Measurements from ENCODE around the gene GAA. TPM values are rescaled to one million over a fixed set of nuclear protein-coding genes. Genes with fewer than 3 reads are reported as not detected.

The GAA gene
- total and polyA plus RNA-seq, 2 of the 8 experiments (the other 6 are each of a cell fraction or from before 2014, with no cell fraction given) = 14.8 to 30.0 TPM

DNA sequence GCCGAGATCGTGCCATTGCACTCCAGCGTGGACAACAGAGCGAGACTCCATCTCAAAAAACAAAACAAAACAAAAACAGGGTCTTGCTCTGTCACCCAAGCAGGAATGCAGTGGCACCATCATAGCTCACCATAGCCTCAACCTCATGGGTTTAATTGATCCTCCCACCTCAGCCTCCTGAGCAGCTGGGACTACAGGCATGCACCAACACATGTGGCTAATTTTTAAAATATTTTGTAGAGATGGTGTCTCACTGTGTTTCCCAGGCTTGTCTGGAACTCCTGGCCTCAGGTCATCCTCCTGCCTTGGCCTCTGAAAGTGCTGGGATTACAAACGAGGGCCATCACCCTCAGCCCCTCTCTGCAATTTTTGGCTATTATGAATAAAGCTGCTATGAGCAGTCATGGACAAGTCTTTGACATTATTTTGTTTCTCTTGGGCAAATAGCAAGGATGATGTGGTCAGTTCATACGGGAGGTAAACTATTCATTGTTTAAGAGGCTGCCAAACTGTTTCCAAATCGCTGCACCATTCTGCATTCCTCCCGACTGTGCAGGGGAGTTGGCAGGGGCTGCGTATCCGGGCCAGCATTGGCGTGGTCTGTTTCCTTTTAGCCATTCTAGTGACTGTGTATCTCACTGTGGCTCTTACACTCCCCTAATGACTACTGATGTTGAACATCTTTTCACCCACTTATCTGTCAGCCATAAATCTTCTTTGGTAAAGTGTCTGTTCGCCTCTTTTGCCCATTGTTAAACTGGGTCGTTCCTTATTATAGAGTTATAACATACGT is 24.5 kb downstream of the GAA start:
- H4K20me1 ChIP-seq (replicated peaks in 1 of 2; ENCODE audit: control insufficient read depth in 1 of 2, insufficient read depth in 2 of 2, low read length in 2 of 2) = no peaks in the 10 kb centered on the region
- H2BK20ac ChIP-seq (ENCODE audit: low read length) = no peak overlapping the region
- H3K79me2 ChIP-seq (ENCODE audit: control insufficient read depth in 1 of 2, insufficient read depth in 2 of 2, low read length in 2 of 2) = no peaks in the 10 kb centered on the region
- no peak overlapping the region for H4K5ac ChIP-seq (ENCODE audit: insufficient read length, low read depth, low read length)
- no peaks in the 10 kb centered on the region for H3K79me1 ChIP-seq (ENCODE audit: low read depth, low read length)
- no peak overlapping the region for H3K27ac ChIP-seq (ENCODE audit: low read depth, low read length)
- no peaks in the 10 kb centered on the region for H3K27me3 ChIP-seq (replicated peaks in 1 of 4; ENCODE audit: control insufficient read depth in 3 of 4, extremely low read depth in 1 of 4, insufficient read depth in 3 of 4, low read length in 3 of 4)
- no peak for TF ChIP-seq BACH1 (IDR thresholded peaks at IDR 0.05; ENCODE audit: low read length)
- no peak for TF ChIP-seq KDM1A (IDR thresholded peaks at IDR 0.05; ENCODE audit: borderline replicate concordance, low read length)
- H2AK5ac ChIP-seq (ENCODE audit: low read depth, low read length) = no peak overlapping the region
- H3K56ac ChIP-seq (replicated peaks; ENCODE audit: insufficient read length, low read depth, low read length) = no peak overlapping the region
- H3K14ac ChIP-seq (ENCODE audit: insufficient read length) = no peak overlapping the region
- H3K9me3 ChIP-seq (ENCODE audit: insufficient read depth in 2 of 2, low read depth in 1 of 2, low read length in 1 of 2) = no peaks in the 10 kb centered on the region
- FAIRE-seq = no peak
- no peak overlapping the region for H2BK5ac ChIP-seq (ENCODE audit: low read depth, low read length)
- H3K36me3 ChIP-seq (ENCODE audit: control insufficient read depth in 2 of 4, insufficient read depth in 4 of 4, low read length in 3 of 4) = no peaks in the 10 kb centered on the region
- H4K91ac ChIP-seq (replicated peaks; ENCODE audit: insufficient read length, low read length) = no peak overlapping the region
- H2BK12ac ChIP-seq (ENCODE audit: low read depth, low read length) = no peak overlapping the region
- H3K23ac ChIP-seq (ENCODE audit: insufficient read length) = no peak overlapping the region
- no peak overlapping the region for H3K9ac ChIP-seq (replicated peaks in 1 of 4; ENCODE audit: extremely low read depth in 1 of 4, low read depth in 3 of 4, low read length in 3 of 4)
- H2AFZ ChIP-seq (ENCODE audit: low read length) = no peak overlapping the region
- no peak overlapping the region for H3K18ac ChIP-seq (ENCODE audit: extremely low read depth, low read length)
- H4K8ac ChIP-seq (ENCODE audit: extremely low read depth, insufficient read depth, low read length) = no peak overlapping the region
- DNase-seq (ENCODE audit: low read depth in 1 of 2, low spot score in 2 of 2) = no peak
- H3K4me1 ChIP-seq (replicated peaks in 1 of 4; ENCODE audit: control insufficient read depth in 3 of 4, insufficient read depth in 4 of 4, low read length in 3 of 4) = peaks cover 3 to 18% (median 12%) of the 10 kb centered on the region in 4 experiments
- no peak overlapping the region for H3K4me2 ChIP-seq (ENCODE audit: insufficient read depth in 1 of 2, low read depth in 2 of 2, low read length in 2 of 2)
- H3K23me2 ChIP-seq (ENCODE audit: low read depth, low read length) = no peaks in the 10 kb centered on the region; the same call in 1 of the 2 replicates
- H2BK120ac ChIP-seq (replicated peaks; ENCODE audit: low read depth, low read length) = no peak overlapping the region
- H2BK15ac ChIP-seq (ENCODE audit: low read length) = no peak overlapping the region
- H3K4ac ChIP-seq (replicated peaks; ENCODE audit: insufficient read length, low read depth, low read length) = no peak overlapping the region
- POLR2A ChIA-PET (ENCODE audit: partially characterized antibody) = interaction anchor here (1.2 to 10.0 kb wide), 5 partner anchors 11 to 25 kb away, joined by 4 to 103 read pairs (median 6); partner anchors contain the start of gene GAA
- H3K4me3 ChIP-seq (ENCODE audit: extremely low read depth in 1 of 4, insufficient read depth in 2 of 4, low read depth in 3 of 4, low read length in 4 of 4) = no peak overlapping the region
- WGBS, 2 experiments (ENCODE audit: extremely low coverage in 1 of 2, insufficient coverage in 1 of 2, insufficient read length in 1 of 2, insufficient replicate concordance in 2 of 2, low coverage in 1 of 2, low lambda C conversion rate in 2 of 2, missing lambda C conversion rate in 1 of 2) = 93% methylated on average over 14 of the region's 14 CpGs; no CpG with 5 or more reads in 1 of the 2 experiments
- CTCF ChIA-PET (ENCODE audit: partially characterized antibody) = interaction anchor here (0.6 to 4.4 kb wide), 7 partner anchors 8 to 200 kb away, joined by 3 to 43 read pairs (median 4); partner anchors contain the start of gene GAA
